Hepatocyte (in vitro differentiated cells): Measurements from ENCODE around the gene TMEM203. TPM values are rescaled to one million over a fixed set of nuclear protein-coding genes. Genes with fewer than 3 reads are reported as not detected.

Experiments used
- DNase-seq: peaks from one replicate; pipeline ENCODE4 v3.0.0-alpha.2; 2016; ENCODE audit warnings: low spot score
- H2AFZ ChIP-seq: fragments of 200-600 bp; sonication (generic); 2 replicates; pipeline ENCODE4 v1.6.0; 2016; ENCODE audit warnings: antibody characterized with exemption, mild to moderate bottlenecking
- H3K27ac ChIP-seq: fragments of 200-600 bp; sonication (generic); 2 replicates; pipeline ENCODE4 v1.5.1; 2016; ENCODE audit warnings: mild to moderate bottlenecking
- H3K27me3 ChIP-seq: fragments of 200-600 bp; sonication (generic); 2 replicates; pipeline ENCODE4 v1.6.1; 2016
- H3K36me3 ChIP-seq: fragments of 200-600 bp; sonication (generic); replicated peaks from 2 replicates; pipeline ENCODE4 v1.5.1; 2016; ENCODE audit warnings: low read depth; ENCODE audit not compliant: insufficient read depth
- H3K4me1 ChIP-seq: fragments of 200-600 bp; sonication (generic); 2 replicates; pipeline ENCODE4 v1.5.1; 2016; ENCODE audit warnings: mild to moderate bottlenecking, moderate library complexity; ENCODE audit not compliant: insufficient read depth
- H3K4me2 ChIP-seq: fragments of 200-600 bp; sonication (generic); 2 replicates; pipeline ENCODE4 v1.6.0; 2016
- H3K4me3 ChIP-seq: fragments of 200-600 bp; sonication (generic); 2 replicates; pipeline ENCODE4 v1.5.1; 2016; ENCODE audit warnings: mild to moderate bottlenecking
- H3K79me2 ChIP-seq: fragments of 200-600 bp; sonication (generic); 2 replicates; pipeline ENCODE4 v1.6.0; 2017; ENCODE audit warnings: mild to moderate bottlenecking
- H3K9me2 ChIP-seq: fragments of 200-600 bp; sonication (generic); replicated peaks from 2 replicates; pipeline ENCODE4 v1.6.0; 2017; ENCODE audit warnings: mild to moderate bottlenecking; ENCODE audit not compliant: insufficient read depth
- H3K9me3 ChIP-seq: fragments of 200-600 bp; sonication (generic); 2 replicates; pipeline ENCODE4 v1.5.1; 2016; ENCODE audit warnings: low read depth, mild to moderate bottlenecking
- H4K20me1 ChIP-seq: fragments of 200-600 bp; sonication (generic); 2 replicates; pipeline ENCODE4 v1.6.0; 2016; ENCODE audit warnings: mild to moderate bottlenecking; ENCODE audit not compliant: insufficient read depth, poor library complexity, severe bottlenecking
- EZH2 ChIP-seq: fragments of 200-600 bp; sonication (generic); IDR thresholded peaks from 2 replicates; pipeline ENCODE4 v1.6.1; 2016; ENCODE audit warnings: antibody characterized with exemption, mild to moderate bottlenecking, borderline replicate concordance
- EZH2phosphoT487 ChIP-seq: fragments of 200-600 bp; sonication (generic); IDR thresholded peaks from one replicate; pipeline ENCODE4 v1.6.1; 2018; ENCODE audit warnings: antibody characterized with exemption, mild to moderate bottlenecking, low read depth, moderate library complexity; ENCODE audit not compliant: unreplicated experiment, severe bottlenecking
- WGBS: methylation state at CpG from one replicate; pipeline ENCODE4 v1.1.6; 2016; ENCODE audit warnings: low lambda C conversion rate; ENCODE audit errors: missing lambda C conversion rate; 5-methylcytosine and 5-hydroxymethylcytosine counted together
- polyA plus RNA-seq: library from polyadenylated mRNA; unstranded; fragments of >200 nt; fragmentation: Nextera tagmentation; extraction: Ambion mirVana; gene quantifications from 2 replicates; pipeline ENCODE4 v1.2.1, GENCODE V29; 2016
- total RNA-seq: library from RNA; depleted of rRNA; stranded (reverse); fragments of >200 nt; gene quantifications from 2 replicates; pipeline ENCODE4 v1.2.3, GENCODE V29; 2014
- TF ChIP-seq, protein P1 (sequence below): fragments of 200-600 bp; sonication (generic); IDR thresholded peaks from 2 replicates; pipeline ENCODE4 v1.5.1; 2016; ENCODE audit warnings: antibody characterized with exemption, mild to moderate bottlenecking; ENCODE audit not compliant: poor library complexity

Gene TMEM203
- total and polyA plus RNA-seq, 2 experiments from 2014 or later, result 37.6 to 60.7 TPM

GRCh38 chr9:137252555-137253506, 47.4 kb upstream of the TMEM203 start:
- H3K9me2 ChIP-seq, result no peaks in the 10 kb centered on the region
- H4K20me1 ChIP-seq, result peaks cover 7% of the 10 kb centered on the region
- H3K27ac ChIP-seq, result no peak overlapping the region
- H3K4me1 ChIP-seq, result peaks cover 15% of the 10 kb centered on the region
- H3K27me3 ChIP-seq, result no peaks in the 10 kb centered on the region
- H3K4me2 ChIP-seq, result peak overlapping the region; percentile 98
- H3K79me2 ChIP-seq, result peaks cover 20% of the 10 kb centered on the region
- H3K36me3 ChIP-seq, result no peaks in the 10 kb centered on the region
- DNase-seq, result peak; percentile 68
- TF ChIP-seq, protein P1, sequence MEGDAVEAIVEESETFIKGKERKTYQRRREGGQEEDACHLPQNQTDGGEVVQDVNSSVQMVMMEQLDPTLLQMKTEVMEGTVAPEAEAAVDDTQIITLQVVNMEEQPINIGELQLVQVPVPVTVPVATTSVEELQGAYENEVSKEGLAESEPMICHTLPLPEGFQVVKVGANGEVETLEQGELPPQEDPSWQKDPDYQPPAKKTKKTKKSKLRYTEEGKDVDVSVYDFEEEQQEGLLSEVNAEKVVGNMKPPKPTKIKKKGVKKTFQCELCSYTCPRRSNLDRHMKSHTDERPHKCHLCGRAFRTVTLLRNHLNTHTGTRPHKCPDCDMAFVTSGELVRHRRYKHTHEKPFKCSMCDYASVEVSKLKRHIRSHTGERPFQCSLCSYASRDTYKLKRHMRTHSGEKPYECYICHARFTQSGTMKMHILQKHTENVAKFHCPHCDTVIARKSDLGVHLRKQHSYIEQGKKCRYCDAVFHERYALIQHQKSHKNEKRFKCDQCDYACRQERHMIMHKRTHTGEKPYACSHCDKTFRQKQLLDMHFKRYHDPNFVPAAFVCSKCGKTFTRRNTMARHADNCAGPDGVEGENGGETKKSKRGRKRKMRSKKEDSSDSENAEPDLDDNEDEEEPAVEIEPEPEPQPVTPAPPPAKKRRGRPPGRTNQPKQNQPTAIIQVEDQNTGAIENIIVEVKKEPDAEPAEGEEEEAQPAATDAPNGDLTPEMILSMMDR, result no peak
- TF ChIP-seq EZH2phosphoT487 (no peak), EZH2 (no peak)
- 85% methylated on average over 25 of the region's 35 CpGs for WGBS
- no peak overlapping the region for H3K4me3 ChIP-seq
- H3K9me3 ChIP-seq, result no peaks in the 10 kb centered on the region
- H2AFZ ChIP-seq, result no peak overlapping the region

DNA sequence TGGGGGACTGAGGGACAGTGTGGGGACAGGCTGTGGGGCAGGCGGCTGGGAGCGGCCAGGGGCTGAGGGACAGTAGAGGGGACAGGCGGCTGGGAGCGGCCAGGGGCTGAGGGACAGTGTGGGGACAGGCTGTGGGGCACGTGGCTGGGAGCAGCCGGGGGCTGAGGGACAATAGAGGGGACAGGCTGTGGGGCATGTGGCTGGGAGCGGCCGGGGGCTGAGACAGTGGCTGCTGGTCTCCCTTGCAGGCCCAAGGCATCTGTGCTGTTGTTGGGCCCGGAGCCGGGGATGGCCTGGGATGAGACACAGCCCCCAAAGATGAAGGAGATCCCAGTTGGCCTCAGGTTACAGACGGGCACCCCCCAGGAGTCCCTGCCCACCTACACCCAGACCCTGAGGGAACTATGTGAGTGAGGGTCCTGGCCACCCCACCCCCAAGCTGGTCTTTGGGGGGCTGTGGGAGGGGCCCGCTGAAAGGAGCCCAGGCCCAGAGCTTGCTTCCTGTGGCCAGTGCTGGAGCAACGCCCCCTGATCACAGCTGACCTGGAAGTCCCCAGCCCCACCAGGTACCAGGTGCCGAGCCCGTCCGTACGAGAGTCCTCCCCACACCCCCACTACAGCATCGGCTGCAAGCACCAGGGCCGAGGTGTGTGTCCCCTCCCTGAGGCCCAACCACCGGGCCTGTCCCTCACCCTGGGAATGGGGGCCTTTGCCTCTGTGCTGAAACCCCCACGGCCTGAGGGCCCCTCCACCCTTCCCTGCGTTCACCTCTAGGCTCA, 46.2 kb upstream of the TMEM203 start:
- Histone ChIP-seq H3K9me3 (no peaks in the 10 kb centered on the region), H3K27ac (no peak overlapping the region), H4K20me1 (peaks cover 7% of the 10 kb centered on the region), H3K27me3 (no peaks in the 10 kb centered on the region), H2AFZ (no peak overlapping the region), H3K4me3 (no peak overlapping the region), H3K9me2 (no peaks in the 10 kb centered on the region), H3K36me3 (no peaks in the 10 kb centered on the region), H3K4me2 (no peak overlapping the region), H3K79me2 (peaks cover 13% of the 10 kb centered on the region), H3K4me1 (peaks cover 15% of the 10 kb centered on the region)
- WGBS, result 92% methylated on average over 11 of the region's 22 CpGs
- DNase-seq, result no peak
- TF ChIP-seq EZH2 (no peak), EZH2phosphoT487 (no peak)
- TF ChIP-seq, protein P1, result no peak

DNA sequence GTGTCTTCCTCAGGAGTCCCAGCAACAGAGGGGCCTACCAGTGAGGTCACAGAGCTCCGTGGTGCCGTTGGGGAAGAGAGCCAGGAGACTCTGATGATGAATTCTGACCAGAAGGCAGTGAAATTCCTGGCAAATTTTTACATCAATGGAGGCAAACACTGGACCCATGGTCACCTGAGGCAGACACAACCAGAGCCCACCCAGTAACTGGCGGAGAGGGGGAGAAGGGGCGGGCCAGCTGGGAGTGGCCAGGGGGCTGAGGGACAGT, 45.7 kb upstream of the TMEM203 start, which contains the start of gene STPG3:
Gene STPG3, plus strand, starts transcription at position 93 of the 268 bp plus-strand sequence. Its CDS starts 1 bp downstream, at position 94.
- Histone ChIP-seq H3K27ac (no peak within 1 kb of the TSS), H3K9me3 (no peaks in the 10 kb centered on the region), H3K4me1 (peaks cover 11% of the 10 kb centered on the region), H3K4me3 (no peak within 1 kb of the TSS), H3K36me3 (no peaks in the 10 kb centered on the region), H3K27me3 (no peaks in the 10 kb centered on the region), H4K20me1 (peaks cover 4% of the 10 kb centered on the region), H2AFZ (no peak within 1 kb of the TSS), H3K9me2 (no peaks in the 10 kb centered on the region), H3K79me2 (peaks cover 8% of the 10 kb centered on the region), H3K4me2 (no peak within 1 kb of the TSS)
- no CpG with 5 or more reads among the region's 4 CpGs for WGBS
- no peak for TF ChIP-seq EZH2
- no peak for TF ChIP-seq EZH2phosphoT487
- TF ChIP-seq, protein P1, result no peak
- no peak for DNase-seq
